HEK293 (cell line): ENCODE results near the gene NRSN2.

Experiments used
- GFI1B ChIP-seq: fragments of 450-650 bp; formaldehyde crosslinking; IDR thresholded peaks from 2 replicates; pipeline ENCODE4 v1.5.1; 2016; ENCODE audit warnings: missing biosample characterization, missing genetic modification characterization
- KLF1 ChIP-seq: fragments of 450-650 bp; formaldehyde crosslinking; IDR thresholded peaks from 2 replicates; pipeline ENCODE4 v1.5.1; 2016; ENCODE audit warnings: missing biosample characterization, missing genetic modification characterization
- KLF7 ChIP-seq: fragments of 450-650 bp; formaldehyde crosslinking; IDR thresholded peaks from 2 replicates; pipeline ENCODE4 v1.5.1; 2016; ENCODE audit warnings: missing biosample characterization, missing genetic modification characterization, borderline replicate concordance
- MYNN ChIP-seq: fragments of 450-650 bp; formaldehyde crosslinking; IDR thresholded peaks from 2 replicates; pipeline ENCODE4 v1.5.1; 2016; ENCODE audit warnings: missing biosample characterization, missing genetic modification characterization, borderline replicate concordance
- SCRT1 ChIP-seq: fragments of 450-650 bp; formaldehyde crosslinking; IDR thresholded peaks from 2 replicates; pipeline ENCODE4 v1.5.1; 2016; ENCODE audit warnings: missing biosample characterization, missing genetic modification characterization, borderline replicate concordance
- YY1 ChIP-seq: fragments of 450-650 bp; formaldehyde crosslinking; IDR thresholded peaks from 2 replicates; pipeline ENCODE4 v1.5.1; 2018; ENCODE audit warnings: missing biosample characterization, missing genetic modification characterization
- ZBTB17 ChIP-seq: fragments of 450-650 bp; formaldehyde crosslinking; IDR thresholded peaks from 2 replicates; pipeline ENCODE4 v1.5.1; 2016; ENCODE audit warnings: missing biosample characterization, missing genetic modification characterization
- ZFHX2 ChIP-seq: fragments of 450-650 bp; formaldehyde crosslinking; conservative IDR thresholded peaks from 2 replicates; pipeline ENCODE4 v1.5.1; 2016; ENCODE audit warnings: missing biosample characterization, missing genetic modification characterization
- ZNF10 ChIP-seq: fragments of 450-650 bp; formaldehyde crosslinking; IDR thresholded peaks from 2 replicates; pipeline ENCODE4 v1.5.1; 2017; ENCODE audit warnings: missing biosample characterization, missing genetic modification characterization
- ZNF132 ChIP-seq: fragments of 450-650 bp; formaldehyde crosslinking; IDR thresholded peaks from 2 replicates; pipeline ENCODE4 v1.5.1; 2017; ENCODE audit warnings: missing biosample characterization, missing genetic modification characterization, borderline replicate concordance
- ZNF16 ChIP-seq: fragments of 450-650 bp; formaldehyde crosslinking; IDR thresholded peaks from 2 replicates; pipeline ENCODE4 v1.5.1; 2016; ENCODE audit warnings: low read depth, missing biosample characterization, missing genetic modification characterization
- ZNF184 ChIP-seq: fragments of 450-650 bp; IDR thresholded peaks from 2 replicates; pipeline ENCODE4 v1.5.1; 2018; ENCODE audit warnings: missing biosample characterization, mild to moderate bottlenecking, missing genetic modification characterization
- ZNF214 ChIP-seq: fragments of 450-650 bp; formaldehyde crosslinking; IDR thresholded peaks from 2 replicates; pipeline ENCODE4 v1.5.1; 2017; ENCODE audit warnings: missing biosample characterization, mild to moderate bottlenecking, missing genetic modification characterization, borderline replicate concordance
- ZNF292 ChIP-seq: fragments of 450-650 bp; formaldehyde crosslinking; IDR thresholded peaks from 2 replicates; pipeline ENCODE4 v1.5.1; 2016; ENCODE audit warnings: low read depth, missing biosample characterization, missing genetic modification characterization, borderline replicate concordance
- ZNF335 ChIP-seq: fragments of 450-650 bp; formaldehyde crosslinking; conservative IDR thresholded peaks from 2 replicates; pipeline ENCODE4 v1.5.1; 2016; ENCODE audit warnings: missing biosample characterization, missing genetic modification characterization
- ZNF366 ChIP-seq: fragments of 450-650 bp; formaldehyde crosslinking; conservative IDR thresholded peaks from 2 replicates; pipeline ENCODE4 v1.5.1; 2016; ENCODE audit warnings: missing biosample characterization, missing genetic modification characterization
- ZNF48 ChIP-seq: fragments of 450-650 bp; formaldehyde crosslinking; IDR thresholded peaks from 2 replicates; pipeline ENCODE4 v1.5.1; 2016; ENCODE audit warnings: missing biosample characterization, missing genetic modification characterization
- ZNF560 ChIP-seq: fragments of 450-650 bp; formaldehyde crosslinking; IDR thresholded peaks from 2 replicates; pipeline ENCODE4 v1.5.1; 2017; ENCODE audit warnings: missing biosample characterization, missing genetic modification characterization, borderline replicate concordance
- ZNF623 ChIP-seq: fragments of 450-650 bp; formaldehyde crosslinking; IDR thresholded peaks from 2 replicates; pipeline ENCODE4 v1.5.1; 2016; ENCODE audit warnings: missing biosample characterization, missing genetic modification characterization
- ZNF776 ChIP-seq: fragments of 450-650 bp; formaldehyde crosslinking; IDR thresholded peaks from 2 replicates; pipeline ENCODE4 v1.5.0; 2017; ENCODE audit warnings: missing biosample characterization, missing genetic modification characterization, borderline replicate concordance
- ZNF792 ChIP-seq: fragments of 450-650 bp; formaldehyde crosslinking; IDR thresholded peaks from 2 replicates; pipeline ENCODE4 v1.5.1; 2016; ENCODE audit warnings: missing biosample characterization, missing genetic modification characterization
- ZNF843 ChIP-seq: fragments of 450-650 bp; formaldehyde crosslinking; IDR thresholded peaks from 2 replicates; pipeline ENCODE4 v1.5.1; 2016; ENCODE audit warnings: missing biosample characterization, missing genetic modification characterization
- TF ChIP-seq, protein P1 (sequence below): fragments of 450-650 bp; formaldehyde crosslinking; IDR thresholded peaks from 2 replicates; pipeline ENCODE4 v1.5.1; 2016; ENCODE audit warnings: missing biosample characterization, missing genetic modification characterization
- TF ChIP-seq, protein P2 (sequence below): fragments of 450-650 bp; formaldehyde crosslinking; IDR thresholded peaks from 2 replicates; pipeline ENCODE4 v1.5.1; 2016; ENCODE audit warnings: missing biosample characterization, missing genetic modification characterization
- TF ChIP-seq, protein P3 (sequence below): fragments of 450-650 bp; IDR thresholded peaks from 2 replicates; pipeline ENCODE4 v1.5.1; 2018; ENCODE audit warnings: missing biosample characterization, mild to moderate bottlenecking, missing genetic modification characterization
- TF ChIP-seq, protein P4 (sequence below): fragments of 450-650 bp; formaldehyde crosslinking; IDR thresholded peaks from 2 replicates; pipeline ENCODE4 v1.5.1; 2017; ENCODE audit warnings: missing biosample characterization, missing genetic modification characterization
- TF ChIP-seq, protein P5 (sequence below): fragments of 450-650 bp; formaldehyde crosslinking; optimal IDR thresholded peaks from 2 replicates; pipeline ENCODE3; 2016; ENCODE audit warnings: missing biosample characterization, mild to moderate bottlenecking, missing genetic modification characterization
- TF ChIP-seq, protein P6 (sequence below): fragments of 450-650 bp; formaldehyde crosslinking; IDR thresholded peaks from 2 replicates; pipeline ENCODE4 v1.5.1; 2017; ENCODE audit warnings: missing biosample characterization, missing genetic modification characterization

Gene NRSN2

DNA sequence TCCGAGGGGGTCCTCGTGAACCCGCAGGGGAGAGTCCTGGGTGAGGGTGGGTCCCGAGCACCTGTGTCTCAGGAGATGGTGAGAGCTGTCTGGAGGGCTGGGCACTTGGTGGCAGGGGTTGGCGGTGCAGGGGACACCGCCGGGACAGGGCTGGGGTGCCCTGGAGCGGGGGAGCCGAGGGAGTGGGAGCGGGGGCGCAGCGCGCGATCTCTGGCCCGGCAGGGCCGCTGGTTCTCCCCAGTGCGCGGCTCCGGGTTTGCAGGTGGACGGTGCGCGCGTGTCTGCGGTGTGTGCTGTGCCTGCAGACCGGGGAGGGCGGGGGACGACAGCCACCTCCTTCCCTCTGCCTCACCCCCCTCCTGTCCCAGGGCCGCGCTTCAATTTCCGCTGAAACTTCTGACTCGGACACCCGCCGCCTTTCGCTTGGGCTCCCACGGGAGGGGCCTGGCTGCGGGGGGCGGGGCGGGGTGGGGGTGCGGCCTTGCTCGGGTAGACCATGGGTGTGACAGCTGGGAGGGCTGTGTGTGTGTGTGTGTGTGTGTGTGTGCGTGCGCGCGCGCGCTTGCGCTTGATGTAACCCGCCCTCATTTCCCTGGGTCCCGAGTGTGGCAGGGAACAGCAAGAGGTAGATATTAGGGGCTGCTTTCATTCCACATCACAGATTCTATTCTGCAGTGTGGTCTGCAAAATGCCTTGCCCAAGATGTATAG, 34.8 kb downstream of the NRSN2 start (continued):
- no peak for TF ChIP-seq MYNN (tag by site-specific recombination)
- no peak for TF ChIP-seq ZNF792
- TF ChIP-seq ZNF335 (tag by site-specific recombination) = peak; percentile 65
- no peak for TF ChIP-seq ZNF843 (tag by site-specific recombination)
- no peak for TF ChIP-seq ZNF48
- TF ChIP-seq YY1 (tag by site-specific recombination) = 0 out of 2 replicates have a peak, but pooled peaks have one; percentile 10
- no peak for TF ChIP-seq ZNF16 (tag by site-specific recombination)
- TF ChIP-seq, protein P1, sequence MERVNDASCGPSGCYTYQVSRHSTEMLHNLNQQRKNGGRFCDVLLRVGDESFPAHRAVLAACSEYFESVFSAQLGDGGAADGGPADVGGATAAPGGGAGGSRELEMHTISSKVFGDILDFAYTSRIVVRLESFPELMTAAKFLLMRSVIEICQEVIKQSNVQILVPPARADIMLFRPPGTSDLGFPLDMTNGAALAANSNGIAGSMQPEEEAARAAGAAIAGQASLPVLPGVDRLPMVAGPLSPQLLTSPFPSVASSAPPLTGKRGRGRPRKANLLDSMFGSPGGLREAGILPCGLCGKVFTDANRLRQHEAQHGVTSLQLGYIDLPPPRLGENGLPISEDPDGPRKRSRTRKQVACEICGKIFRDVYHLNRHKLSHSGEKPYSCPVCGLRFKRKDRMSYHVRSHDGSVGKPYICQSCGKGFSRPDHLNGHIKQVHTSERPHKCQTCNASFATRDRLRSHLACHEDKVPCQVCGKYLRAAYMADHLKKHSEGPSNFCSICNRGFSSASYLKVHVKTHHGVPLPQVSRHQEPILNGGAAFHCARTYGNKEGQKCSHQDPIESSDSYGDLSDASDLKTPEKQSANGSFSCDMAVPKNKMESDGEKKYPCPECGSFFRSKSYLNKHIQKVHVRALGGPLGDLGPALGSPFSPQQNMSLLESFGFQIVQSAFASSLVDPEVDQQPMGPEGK (tag by site-specific recombination) = peak; percentile 53; the same call in 1 of the 2 replicates
- no peak for TF ChIP-seq ZNF292 (tag by site-specific recombination)
- no peak for TF ChIP-seq GFI1B (tag by site-specific recombination)
- TF ChIP-seq, protein P2, sequence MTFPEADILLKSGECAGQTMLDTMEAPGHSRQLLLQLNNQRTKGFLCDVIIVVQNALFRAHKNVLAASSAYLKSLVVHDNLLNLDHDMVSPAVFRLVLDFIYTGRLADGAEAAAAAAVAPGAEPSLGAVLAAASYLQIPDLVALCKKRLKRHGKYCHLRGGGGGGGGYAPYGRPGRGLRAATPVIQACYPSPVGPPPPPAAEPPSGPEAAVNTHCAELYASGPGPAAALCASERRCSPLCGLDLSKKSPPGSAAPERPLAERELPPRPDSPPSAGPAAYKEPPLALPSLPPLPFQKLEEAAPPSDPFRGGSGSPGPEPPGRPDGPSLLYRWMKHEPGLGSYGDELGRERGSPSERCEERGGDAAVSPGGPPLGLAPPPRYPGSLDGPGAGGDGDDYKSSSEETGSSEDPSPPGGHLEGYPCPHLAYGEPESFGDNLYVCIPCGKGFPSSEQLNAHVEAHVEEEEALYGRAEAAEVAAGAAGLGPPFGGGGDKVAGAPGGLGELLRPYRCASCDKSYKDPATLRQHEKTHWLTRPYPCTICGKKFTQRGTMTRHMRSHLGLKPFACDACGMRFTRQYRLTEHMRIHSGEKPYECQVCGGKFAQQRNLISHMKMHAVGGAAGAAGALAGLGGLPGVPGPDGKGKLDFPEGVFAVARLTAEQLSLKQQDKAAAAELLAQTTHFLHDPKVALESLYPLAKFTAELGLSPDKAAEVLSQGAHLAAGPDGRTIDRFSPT = no peak
- TF ChIP-seq, protein P3, sequence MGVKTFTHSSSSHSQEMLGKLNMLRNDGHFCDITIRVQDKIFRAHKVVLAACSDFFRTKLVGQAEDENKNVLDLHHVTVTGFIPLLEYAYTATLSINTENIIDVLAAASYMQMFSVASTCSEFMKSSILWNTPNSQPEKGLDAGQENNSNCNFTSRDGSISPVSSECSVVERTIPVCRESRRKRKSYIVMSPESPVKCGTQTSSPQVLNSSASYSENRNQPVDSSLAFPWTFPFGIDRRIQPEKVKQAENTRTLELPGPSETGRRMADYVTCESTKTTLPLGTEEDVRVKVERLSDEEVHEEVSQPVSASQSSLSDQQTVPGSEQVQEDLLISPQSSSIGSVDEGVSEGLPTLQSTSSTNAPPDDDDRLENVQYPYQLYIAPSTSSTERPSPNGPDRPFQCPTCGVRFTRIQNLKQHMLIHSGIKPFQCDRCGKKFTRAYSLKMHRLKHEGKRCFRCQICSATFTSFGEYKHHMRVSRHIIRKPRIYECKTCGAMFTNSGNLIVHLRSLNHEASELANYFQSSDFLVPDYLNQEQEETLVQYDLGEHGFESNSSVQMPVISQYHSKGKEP (tag by site-specific recombination) = no peak
- no peak for TF ChIP-seq ZNF132 (tag by site-specific recombination)
- TF ChIP-seq ZNF184 (tag by site-specific recombination) = no peak
- TF ChIP-seq, protein P4, sequence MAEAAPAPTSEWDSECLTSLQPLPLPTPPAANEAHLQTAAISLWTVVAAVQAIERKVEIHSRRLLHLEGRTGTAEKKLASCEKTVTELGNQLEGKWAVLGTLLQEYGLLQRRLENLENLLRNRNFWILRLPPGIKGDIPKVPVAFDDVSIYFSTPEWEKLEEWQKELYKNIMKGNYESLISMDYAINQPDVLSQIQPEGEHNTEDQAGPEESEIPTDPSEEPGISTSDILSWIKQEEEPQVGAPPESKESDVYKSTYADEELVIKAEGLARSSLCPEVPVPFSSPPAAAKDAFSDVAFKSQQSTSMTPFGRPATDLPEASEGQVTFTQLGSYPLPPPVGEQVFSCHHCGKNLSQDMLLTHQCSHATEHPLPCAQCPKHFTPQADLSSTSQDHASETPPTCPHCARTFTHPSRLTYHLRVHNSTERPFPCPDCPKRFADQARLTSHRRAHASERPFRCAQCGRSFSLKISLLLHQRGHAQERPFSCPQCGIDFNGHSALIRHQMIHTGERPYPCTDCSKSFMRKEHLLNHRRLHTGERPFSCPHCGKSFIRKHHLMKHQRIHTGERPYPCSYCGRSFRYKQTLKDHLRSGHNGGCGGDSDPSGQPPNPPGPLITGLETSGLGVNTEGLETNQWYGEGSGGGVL (tag by site-specific recombination) = peak; percentile 77
- TF ChIP-seq, protein P5, sequence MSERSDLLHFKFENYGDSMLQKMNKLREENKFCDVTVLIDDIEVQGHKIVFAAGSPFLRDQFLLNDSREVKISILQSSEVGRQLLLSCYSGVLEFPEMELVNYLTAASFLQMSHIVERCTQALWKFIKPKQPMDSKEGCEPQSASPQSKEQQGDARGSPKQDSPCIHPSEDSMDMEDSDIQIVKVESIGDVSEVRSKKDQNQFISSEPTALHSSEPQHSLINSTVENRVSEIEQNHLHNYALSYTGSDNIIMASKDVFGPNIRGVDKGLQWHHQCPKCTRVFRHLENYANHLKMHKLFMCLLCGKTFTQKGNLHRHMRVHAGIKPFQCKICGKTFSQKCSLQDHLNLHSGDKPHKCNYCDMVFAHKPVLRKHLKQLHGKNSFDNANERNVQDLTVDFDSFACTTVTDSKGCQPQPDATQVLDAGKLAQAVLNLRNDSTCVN (tag by site-specific recombination) = peak; percentile 94
- TF ChIP-seq ZNF560 = no peak
- TF ChIP-seq ZNF214 (tag by site-specific recombination) = no peak
- TF ChIP-seq ZNF623 = no peak
- TF ChIP-seq KLF1 (tag by site-specific recombination) = peak; percentile 95
- TF ChIP-seq, protein P6, sequence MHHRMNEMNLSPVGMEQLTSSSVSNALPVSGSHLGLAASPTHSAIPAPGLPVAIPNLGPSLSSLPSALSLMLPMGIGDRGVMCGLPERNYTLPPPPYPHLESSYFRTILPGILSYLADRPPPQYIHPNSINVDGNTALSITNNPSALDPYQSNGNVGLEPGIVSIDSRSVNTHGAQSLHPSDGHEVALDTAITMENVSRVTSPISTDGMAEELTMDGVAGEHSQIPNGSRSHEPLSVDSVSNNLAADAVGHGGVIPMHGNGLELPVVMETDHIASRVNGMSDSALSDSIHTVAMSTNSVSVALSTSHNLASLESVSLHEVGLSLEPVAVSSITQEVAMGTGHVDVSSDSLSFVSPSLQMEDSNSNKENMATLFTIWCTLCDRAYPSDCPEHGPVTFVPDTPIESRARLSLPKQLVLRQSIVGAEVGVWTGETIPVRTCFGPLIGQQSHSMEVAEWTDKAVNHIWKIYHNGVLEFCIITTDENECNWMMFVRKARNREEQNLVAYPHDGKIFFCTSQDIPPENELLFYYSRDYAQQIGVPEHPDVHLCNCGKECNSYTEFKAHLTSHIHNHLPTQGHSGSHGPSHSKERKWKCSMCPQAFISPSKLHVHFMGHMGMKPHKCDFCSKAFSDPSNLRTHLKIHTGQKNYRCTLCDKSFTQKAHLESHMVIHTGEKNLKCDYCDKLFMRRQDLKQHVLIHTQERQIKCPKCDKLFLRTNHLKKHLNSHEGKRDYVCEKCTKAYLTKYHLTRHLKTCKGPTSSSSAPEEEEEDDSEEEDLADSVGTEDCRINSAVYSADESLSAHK = peak; percentile 46; the same call in 1 of the 2 replicates
- TF ChIP-seq KLF7 (tag by site-specific recombination) = peak; percentile 95; the same call in 1 of the 2 replicates
- no peak for TF ChIP-seq SCRT1 (tag by site-specific recombination)
- no peak for TF ChIP-seq ZNF776 (tag by site-specific recombination)
- TF ChIP-seq ZFHX2 (tag by site-specific recombination) = peak; percentile 33; the same call in 1 of the 2 replicates
- no peak for TF ChIP-seq ZBTB17 (tag by site-specific recombination)
- TF ChIP-seq ZNF10 (tag by site-specific recombination) = no peak
- no peak; the same call in 1 of the 2 replicates for TF ChIP-seq ZNF366
